ENCODE results near the gene TIAM2.

DNA sequence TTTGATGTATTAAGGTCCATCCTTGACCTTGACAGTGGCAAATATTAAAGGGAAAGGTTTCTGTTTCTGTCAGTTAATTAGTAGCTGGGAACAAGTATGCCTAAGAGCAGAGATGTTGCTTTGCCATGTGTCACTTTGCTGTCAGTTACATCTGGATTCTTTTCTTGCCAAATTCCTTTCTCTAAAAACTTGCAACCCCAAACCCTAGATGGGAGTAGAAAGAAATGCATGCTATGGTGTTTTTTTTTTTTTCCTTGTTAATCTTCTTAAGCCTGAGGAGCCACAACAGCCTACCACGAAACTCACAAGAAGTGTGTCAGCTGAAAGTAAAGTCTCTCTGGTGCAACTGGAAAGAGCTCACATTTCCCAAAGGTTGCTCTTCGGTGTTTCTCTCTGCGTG is 250.7 kb downstream of the TIAM2 start:
- TF ChIP-seq POLR2AphosphoS5 (IDR thresholded peaks at IDR 0.05; ENCODE audit: borderline replicate concordance, low read depth, low read length) (no peak), EZH2 (IDR thresholded peaks at IDR 0.05) (no peak)
